Endodermal cell (in vitro differentiated cells): ENCODE data around the gene FEZF2. TPM values are rescaled to one million over a fixed set of nuclear protein-coding genes. Genes with fewer than 3 reads are reported as not detected.

Source experiments
- DNase-seq: peaks from one replicate; pipeline ENCODE4 v3.0.0-alpha.2; 2017
- H3K27ac ChIP-seq: 2 replicates; pipeline ENCODE4 v1.5.1; 2013; ENCODE audit warnings: mild to moderate bottlenecking, low read depth, low read length, moderate library complexity
- H3K27me3 ChIP-seq: 2 replicates; pipeline ENCODE4 v1.6.1; 2013; ENCODE audit warnings: mild to moderate bottlenecking, low read length, moderate library complexity; ENCODE audit not compliant: insufficient read depth, control insufficient read depth, poor library complexity, severe bottlenecking
- H3K36me3 ChIP-seq: 2 replicates; pipeline ENCODE4 v1.7.0; 2013; ENCODE audit warnings: mild to moderate bottlenecking, low read length, moderate library complexity; ENCODE audit not compliant: control insufficient read depth, insufficient read depth
- H3K4me1 ChIP-seq: one replicate; pipeline ENCODE4 v1.7.0; 2013; ENCODE audit warnings: low read length; ENCODE audit not compliant: control insufficient read depth, insufficient read depth
- H3K4me3 ChIP-seq: 2 replicates; pipeline ENCODE4 v1.5.1; 2013; ENCODE audit warnings: mild to moderate bottlenecking, low read length, moderate library complexity
- H3K9ac ChIP-seq: 2 replicates; pipeline ENCODE4 v1.6.1; 2013; ENCODE audit warnings: mild to moderate bottlenecking, low read length, moderate library complexity; ENCODE audit not compliant: poor library complexity, severe bottlenecking; ENCODE audit errors: extremely low read depth
- H3K9me3 ChIP-seq: 2 replicates; pipeline ENCODE4 v1.6.1; 2013; ENCODE audit warnings: mild to moderate bottlenecking, low read length, moderate library complexity; ENCODE audit not compliant: control insufficient read depth
- H3K27ac Mint-ChIP-seq: 2 replicates; pipeline ENCODE4 v1.8.0; 2020; ENCODE audit warnings: mixed read lengths
- H3K27me3 Mint-ChIP-seq: 2 replicates; pipeline ENCODE4 v1.8.0; 2021; ENCODE audit warnings: mild to moderate bottlenecking, mixed read lengths; ENCODE audit not compliant: insufficient read depth
- H3K36me3 Mint-ChIP-seq: 2 replicates; pipeline ENCODE4 v1.8.0; 2020; ENCODE audit warnings: low read depth, mixed read lengths
- H3K4me1 Mint-ChIP-seq: 2 replicates; pipeline ENCODE4 v1.8.0; 2020; ENCODE audit warnings: mixed read lengths
- H3K4me3 Mint-ChIP-seq: 2 replicates; pipeline ENCODE4 v1.8.0; 2020; ENCODE audit warnings: mild to moderate bottlenecking, moderate library complexity, mixed read lengths
- H3K9me3 Mint-ChIP-seq: 2 replicates; pipeline ENCODE4 v1.8.0; 2020; ENCODE audit warnings: mild to moderate bottlenecking, mixed read lengths
- CTCF ChIP-seq: fragments of 200-600 bp; sonication (generic); conservative IDR thresholded peaks from 2 replicates; pipeline ENCODE4 v1.5.0; 2021; ENCODE audit warnings: antibody characterized with exemption, mild to moderate bottlenecking
- WGBS, 2 experiments: methylation state at CpG; one replicate each; pipeline versions ENCODE4 v1.1.5 to v1.1.7; 2013; ENCODE audit warnings: missing lambda C conversion rate in 2 of 2, mixed read lengths in 1 of 2; ENCODE audit not compliant: insufficient coverage in 1 of 2, insufficient read length in 1 of 2; 5-methylcytosine and 5-hydroxymethylcytosine counted together
- total RNA-seq, 2 donors: library from RNA; stranded (reverse); fragmentation: NEBNext Ultra II Directional in 1 of 2; extraction: Animal tissue kit (Norgen Biotek cat#: 25700) in 1 of 2; gene quantifications; 2 replicates in 1 of 2; 3 replicates in 1 of 2; pipeline ENCODE4 v1.2.1, GENCODE V29; 2021

FEZF2 gene
- total RNA-seq, 2 donors from 2014 or later, result not detected

- H3K9me3 Mint-ChIP-seq, result no peaks in the 10 kb centered on the region
- no peak overlapping the region for H3K9ac ChIP-seq
- no peak for TF ChIP-seq CTCF
- no peaks in the 10 kb centered on the region for H3K9me3 ChIP-seq
- H3K36me3 ChIP-seq, result no peaks in the 10 kb centered on the region
- no peak overlapping the region for H3K27ac ChIP-seq
- DNase-seq, result peak; percentile 58
- 1 to 3% methylated on average over 17 to 47 of the region's 47 CpGs for WGBS, 2 experiments
- H3K4me3 ChIP-seq, result no peak overlapping the region
- H3K4me1 Mint-ChIP-seq, result peaks cover 35% of the 10 kb centered on the region
- H3K4me3 Mint-ChIP-seq, result peak overlapping the region; percentile 9
- no peaks in the 10 kb centered on the region for H3K36me3 Mint-ChIP-seq
- H3K27me3 ChIP-seq, result peaks cover 100% of the 10 kb centered on the region
- H3K27ac Mint-ChIP-seq, result no peak overlapping the region
- peaks cover 5% of the 10 kb centered on the region for H3K4me1 ChIP-seq
- peaks cover 100% of the 10 kb centered on the region for H3K27me3 Mint-ChIP-seq
These were observed 474 bp upstream of the FEZF2 start for GRCh38 chr3:62373714-62374333.

GRCh38 chr3:62372621-62373041 lies 719 bp downstream of the FEZF2 start:
- H3K4me3 Mint-ChIP-seq, result no peak overlapping the region

DNA sequence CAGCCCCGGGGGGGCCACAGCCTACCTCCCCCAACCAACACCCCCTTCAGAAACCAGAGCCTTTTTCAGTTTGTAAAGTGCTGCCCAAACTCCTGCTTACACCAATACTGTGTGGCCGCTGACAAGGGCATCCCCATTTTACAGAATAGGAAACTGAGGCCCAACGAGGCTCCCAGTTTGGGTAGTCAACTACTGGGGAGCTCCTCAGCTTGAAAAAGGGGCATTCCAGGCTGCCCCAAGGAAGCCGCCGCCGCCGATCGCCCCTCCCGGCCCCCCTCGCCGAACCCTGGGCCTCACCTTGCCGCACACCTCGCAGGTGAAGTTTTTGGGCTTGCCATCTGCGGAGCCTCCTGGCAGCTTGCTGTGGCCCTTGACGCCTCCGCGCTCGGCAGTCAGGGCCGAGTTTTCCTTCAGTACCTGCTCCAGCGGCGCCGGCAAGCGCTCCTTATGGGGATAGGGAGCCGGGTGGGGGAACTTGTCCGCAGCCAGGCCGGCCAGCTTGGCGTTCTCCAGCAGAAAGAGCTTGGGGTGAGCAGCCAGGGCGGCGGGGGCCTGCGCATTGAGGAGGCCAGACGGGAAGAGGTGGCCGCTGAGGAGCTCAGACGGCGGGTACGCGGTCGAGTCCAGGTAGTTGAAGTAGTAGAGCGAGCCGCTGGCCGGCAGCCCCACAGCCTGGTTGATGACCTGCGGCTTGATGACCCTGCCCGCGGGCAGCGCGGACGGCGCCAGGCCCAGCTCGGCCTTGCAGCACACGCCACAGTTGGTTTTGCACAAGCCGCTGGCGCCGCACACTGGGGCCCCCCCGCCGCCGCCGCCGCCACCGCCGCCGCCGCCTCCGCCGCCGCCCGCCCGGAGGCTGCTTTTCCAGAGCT lies 1.4 kb downstream of the FEZF2 start:
- Mint-ChIP-seq H3K27me3 (peaks cover 100% of the 10 kb centered on the region), H3K36me3 (no peaks in the 10 kb centered on the region), H3K4me1 (peaks cover 42% of the 10 kb centered on the region), H3K4me3 (peak overlapping the region; percentile 27), H3K9me3 (no peaks in the 10 kb centered on the region), H3K27ac (no peak overlapping the region)
- Histone ChIP-seq H3K9me3 (no peaks in the 10 kb centered on the region), H3K27ac (no peak overlapping the region), H3K4me1 (peaks cover 6% of the 10 kb centered on the region), H3K36me3 (no peaks in the 10 kb centered on the region), H3K9ac (no peak overlapping the region), H3K4me3 (no peak overlapping the region), H3K27me3 (peaks cover 100% of the 10 kb centered on the region)
- peak; percentile 78 for DNase-seq
- WGBS, 2 experiments, result 2% methylated on average over 19 to 66 of the region's 66 CpGs
- TF ChIP-seq CTCF, result no peak

More at GRCh38 chr3:62372621-62373041, 719 bp downstream of the FEZF2 start:
- H3K36me3 ChIP-seq, result no peaks in the 10 kb centered on the region
- H3K4me3 ChIP-seq, result no peak overlapping the region
- DNase-seq, result peak; percentile 77
- H3K27ac ChIP-seq, result no peak overlapping the region
- 1 to 2% methylated on average over 16 to 30 of the region's 30 CpGs for WGBS, 2 experiments
- no peaks in the 10 kb centered on the region for H3K9me3 ChIP-seq
- peaks cover 100% of the 10 kb centered on the region for H3K27me3 ChIP-seq
- H3K9ac ChIP-seq, result no peak overlapping the region
- TF ChIP-seq CTCF, result no peak
- Mint-ChIP-seq H3K4me1 (peaks cover 38% of the 10 kb centered on the region), H3K36me3 (no peaks in the 10 kb centered on the region), H3K27ac (no peak overlapping the region), H3K27me3 (peaks cover 100% of the 10 kb centered on the region), H3K9me3 (no peaks in the 10 kb centered on the region)
- H3K4me1 ChIP-seq, result peaks cover 2% of the 10 kb centered on the region
